ENCODE results near the gene KATNAL1. TPM values are rescaled to one million over a fixed set of nuclear protein-coding genes. Genes with fewer than 3 reads are reported as not detected.

Gene KATNAL1
- polyA plus RNA-seq, 1 of the 3 experiments (the other 2 are of a cell fraction): 5.1 TPM

DNA sequence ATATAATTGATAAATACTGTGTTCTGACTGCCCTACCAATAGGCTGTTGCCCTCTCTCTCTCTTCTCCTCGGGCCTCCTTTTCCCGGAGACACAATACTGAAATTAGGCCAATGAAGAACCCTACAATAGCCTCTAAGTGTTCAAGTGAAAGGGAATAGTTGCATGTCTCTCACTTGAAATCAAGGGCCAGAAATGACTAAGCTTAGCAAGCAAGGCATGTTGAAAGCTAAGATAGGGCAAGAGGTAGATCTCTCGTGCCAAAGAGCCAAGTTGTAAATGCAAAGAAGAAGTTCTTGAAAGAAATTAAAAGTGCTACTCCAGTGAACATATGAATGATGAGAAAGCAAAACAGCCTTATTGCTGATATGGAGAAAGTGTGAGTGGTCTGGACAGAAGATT is 13.3 kb downstream of the KATNAL1 start:
- Histone ChIP-seq H3K79me2 (ENCODE audit: insufficient read depth) (peaks cover 100% of the 10 kb centered on the region), H3K27me3 (ENCODE audit: insufficient read depth) (no peaks in the 10 kb centered on the region), H2AFZ (ENCODE audit: low read depth) (no peak overlapping the region), H3K9me2 (0 out of 2 replicates have a peak, but pooled peaks cover 4% of the 10 kb centered on the region), H3K4me3 (ENCODE audit: low read depth in 2 of 2, low read length in 1 of 2) (no peak overlapping the region), H3K36me3 (replicated peaks in 1 of 2; ENCODE audit: control insufficient read depth in 1 of 2, insufficient read depth in 2 of 2, low read length in 1 of 2) (peaks cover 0 to 10% of the 10 kb centered on the region in 2 experiments), H3F3A (replicated peaks; ENCODE audit: insufficient read depth) (no peaks in the 10 kb centered on the region), H3K4me1 (ENCODE audit: control insufficient read depth in 1 of 2, insufficient read depth in 2 of 2, low read depth in 1 of 2, low read length in 1 of 2) (peaks cover 0 to 12% of the 10 kb centered on the region in 2 experiments; a peak in 3 of 4 replicates), H3K9ac (no peak overlapping the region), H4K20me1 (ENCODE audit: insufficient read depth) (peaks cover 49% of the 10 kb centered on the region), H3K27ac (ENCODE audit: low read depth in 2 of 2, low read length in 1 of 2) (no peak overlapping the region), H3K9me3 (peaks cover 5% of the 10 kb centered on the region; the same call in 1 of the 2 replicates), H3K4me2 (no peak overlapping the region)
- ChIA-PET CTCF (interaction anchor here (0.6 to 1.2 kb wide), 2 partner anchors 161 to 178 kb away, joined by 3 read pairs; no protein-coding TSS in a partner anchor), POLR2A (no interaction called here)
- WGBS (ENCODE audit: low lambda C conversion rate): 79% methylated on average over 3 of the region's 3 CpGs
- TF ChIP-seq RAD21 (IDR thresholded peaks at IDR 0.05; ENCODE audit: low read length) (no peak), RCOR1 (IDR thresholded peaks at IDR 0.05; ENCODE audit: low read length) (no peak), GATA2 (CRISPR knock-in tag; IDR thresholded peaks at IDR 0.05) (no peak)
- TF ChIP-seq, protein P1, sequence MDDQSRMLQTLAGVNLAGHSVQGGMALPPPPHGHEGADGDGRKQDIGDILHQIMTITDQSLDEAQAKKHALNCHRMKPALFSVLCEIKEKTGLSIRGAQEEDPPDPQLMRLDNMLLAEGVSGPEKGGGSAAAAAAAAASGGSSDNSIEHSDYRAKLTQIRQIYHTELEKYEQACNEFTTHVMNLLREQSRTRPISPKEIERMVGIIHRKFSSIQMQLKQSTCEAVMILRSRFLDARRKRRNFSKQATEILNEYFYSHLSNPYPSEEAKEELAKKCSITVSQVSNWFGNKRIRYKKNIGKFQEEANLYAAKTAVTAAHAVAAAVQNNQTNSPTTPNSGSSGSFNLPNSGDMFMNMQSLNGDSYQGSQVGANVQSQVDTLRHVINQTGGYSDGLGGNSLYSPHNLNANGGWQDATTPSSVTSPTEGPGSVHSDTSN (IDR thresholded peaks at IDR 0.05): no peak
- no peak for DNase-seq

DNA sequence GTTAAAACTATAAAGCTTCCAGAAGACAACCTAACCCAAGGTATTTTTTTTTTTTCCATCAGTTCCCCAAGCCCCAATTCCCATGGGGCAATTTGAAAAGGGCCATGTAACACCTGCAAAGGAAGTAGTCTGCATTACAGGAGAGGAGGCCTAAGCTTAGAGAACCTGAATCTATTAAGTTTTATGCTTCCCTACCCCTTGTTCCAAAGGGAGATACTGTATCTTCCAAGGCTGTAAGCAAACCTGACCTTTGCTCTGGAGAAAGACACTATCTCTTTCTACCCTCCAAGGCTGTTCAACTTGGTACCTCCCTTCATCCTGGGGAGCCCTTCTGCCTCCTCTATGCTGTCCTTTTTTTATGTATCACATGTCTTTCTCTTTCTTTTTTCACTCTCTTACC is 15.0 kb downstream of the KATNAL1 start:
- H3K79me2 ChIP-seq (ENCODE audit: insufficient read depth): peaks cover 100% of the 10 kb centered on the region
- ChIA-PET POLR2A (no interaction called here), CTCF (no interaction called here)

More for the DNA sequence above, 15.0 kb downstream of the KATNAL1 start:
- Histone ChIP-seq H3K27me3 (ENCODE audit: insufficient read depth) (no peaks in the 10 kb centered on the region), H3K9ac (no peak overlapping the region), H3K27ac (ENCODE audit: low read depth in 2 of 2, low read length in 1 of 2) (no peak overlapping the region), H3K4me2 (no peak overlapping the region), H3K9me3 (no peaks in the 10 kb centered on the region), H3F3A (replicated peaks; ENCODE audit: insufficient read depth) (no peaks in the 10 kb centered on the region), H3K36me3 (replicated peaks in 1 of 2; ENCODE audit: control insufficient read depth in 1 of 2, insufficient read depth in 2 of 2, low read length in 1 of 2) (no peaks in the 10 kb centered on the region), H4K20me1 (ENCODE audit: insufficient read depth) (peaks cover 54% of the 10 kb centered on the region), H3K4me3 (ENCODE audit: low read depth in 2 of 2, low read length in 1 of 2) (no peak overlapping the region), H2AFZ (ENCODE audit: low read depth) (no peak overlapping the region), H3K4me1 (ENCODE audit: control insufficient read depth in 1 of 2, insufficient read depth in 2 of 2, low read depth in 1 of 2, low read length in 1 of 2) (peaks cover 0 to 18% of the 10 kb centered on the region in 2 experiments; a peak in 3 of 4 replicates), H3K9me2 (no peaks in the 10 kb centered on the region)
- no peak for DNase-seq
- TF ChIP-seq YY1 (IDR thresholded peaks at IDR 0.05; ENCODE audit: low read depth): no peak
- TF ChIP-seq, protein P2, sequence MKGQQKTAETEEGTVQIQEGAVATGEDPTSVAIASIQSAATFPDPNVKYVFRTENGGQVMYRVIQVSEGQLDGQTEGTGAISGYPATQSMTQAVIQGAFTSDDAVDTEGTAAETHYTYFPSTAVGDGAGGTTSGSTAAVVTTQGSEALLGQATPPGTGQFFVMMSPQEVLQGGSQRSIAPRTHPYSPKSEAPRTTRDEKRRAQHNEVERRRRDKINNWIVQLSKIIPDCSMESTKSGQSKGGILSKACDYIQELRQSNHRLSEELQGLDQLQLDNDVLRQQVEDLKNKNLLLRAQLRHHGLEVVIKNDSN (IDR thresholded peaks at IDR 0.05; ENCODE audit: borderline replicate concordance, low read depth): no peak
- TF ChIP-seq, protein P3, sequence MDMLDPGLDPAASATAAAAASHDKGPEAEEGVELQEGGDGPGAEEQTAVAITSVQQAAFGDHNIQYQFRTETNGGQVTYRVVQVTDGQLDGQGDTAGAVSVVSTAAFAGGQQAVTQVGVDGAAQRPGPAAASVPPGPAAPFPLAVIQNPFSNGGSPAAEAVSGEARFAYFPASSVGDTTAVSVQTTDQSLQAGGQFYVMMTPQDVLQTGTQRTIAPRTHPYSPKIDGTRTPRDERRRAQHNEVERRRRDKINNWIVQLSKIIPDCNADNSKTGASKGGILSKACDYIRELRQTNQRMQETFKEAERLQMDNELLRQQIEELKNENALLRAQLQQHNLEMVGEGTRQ (IDR thresholded peaks at IDR 0.05; ENCODE audit: borderline replicate concordance, low read depth, low read length): no peak
- TF ChIP-seq, protein P4, sequence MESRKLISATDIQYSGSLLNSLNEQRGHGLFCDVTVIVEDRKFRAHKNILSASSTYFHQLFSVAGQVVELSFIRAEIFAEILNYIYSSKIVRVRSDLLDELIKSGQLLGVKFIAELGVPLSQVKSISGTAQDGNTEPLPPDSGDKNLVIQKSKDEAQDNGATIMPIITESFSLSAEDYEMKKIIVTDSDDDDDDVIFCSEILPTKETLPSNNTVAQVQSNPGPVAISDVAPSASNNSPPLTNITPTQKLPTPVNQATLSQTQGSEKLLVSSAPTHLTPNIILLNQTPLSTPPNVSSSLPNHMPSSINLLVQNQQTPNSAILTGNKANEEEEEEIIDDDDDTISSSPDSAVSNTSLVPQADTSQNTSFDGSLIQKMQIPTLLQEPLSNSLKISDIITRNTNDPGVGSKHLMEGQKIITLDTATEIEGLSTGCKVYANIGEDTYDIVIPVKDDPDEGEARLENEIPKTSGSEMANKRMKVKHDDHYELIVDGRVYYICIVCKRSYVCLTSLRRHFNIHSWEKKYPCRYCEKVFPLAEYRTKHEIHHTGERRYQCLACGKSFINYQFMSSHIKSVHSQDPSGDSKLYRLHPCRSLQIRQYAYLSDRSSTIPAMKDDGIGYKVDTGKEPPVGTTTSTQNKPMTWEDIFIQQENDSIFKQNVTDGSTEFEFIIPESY (IDR thresholded peaks at IDR 0.05; ENCODE audit: borderline replicate concordance, low read depth): no peak
- no peak for TF ChIP-seq POLR2AphosphoS5 (IDR thresholded peaks at IDR 0.05; ENCODE audit: low read depth, low read length)
- no peak for TF ChIP-seq MXI1 (IDR thresholded peaks at IDR 0.05; ENCODE audit: low read depth, low read length)
- TF ChIP-seq SIN3A (IDR thresholded peaks at IDR 0.05; ENCODE audit: borderline replicate concordance, low read depth, low read length): no peak
- no peak for TF ChIP-seq SMC3 (IDR thresholded peaks at IDR 0.05; ENCODE audit: low read depth, low read length)
- TF ChIP-seq NRF1 (IDR thresholded peaks at IDR 0.05; ENCODE audit: low read depth, low read length): no peak
